NCI-H2107 treated with DMSO at 0.1 percent for 48 hours (cell line): Measurements from ENCODE around the gene MRPL9.

Source experiments
- DNase-seq: peaks from one replicate; lab custom pipeline; 2025; ENCODE audit not compliant: unreplicated experiment; lab: John Stamatoyannopoulos, UW

The MRPL9 gene

GRCh38 chr1:151713874-151714273, 49.4 kb downstream of the MRPL9 start:
- no peak for DNase-seq

GRCh38 chr1:151713044-151713443, 50.3 kb downstream of the MRPL9 start:
- DNase-seq = no peak

- DNase-seq = no peak
These were observed 51.3 kb downstream of the MRPL9 start for GRCh38 chr1:151711951-151712350.

GRCh38 chr1:151711044-151711800, 52.1 kb downstream of the MRPL9 start:
- DNase-seq = no peak

GRCh38 chr1:151710187-151710840, 53.0 kb downstream of the MRPL9 start:
- DNase-seq = no peak
